HG03558 (cell line): Measurements from ENCODE around the gene CHDH.

Source experiments
- ATAC-seq: cut with Tn5 transposase; IDR thresholded peaks from one replicate; pipeline ENCODE4 v1.9.1; 2021; ENCODE audit warnings: moderate number of reproducible peaks; ENCODE audit not compliant: unreplicated experiment; ENCODE audit errors: extremely low read depth

The CHDH gene

DNA sequence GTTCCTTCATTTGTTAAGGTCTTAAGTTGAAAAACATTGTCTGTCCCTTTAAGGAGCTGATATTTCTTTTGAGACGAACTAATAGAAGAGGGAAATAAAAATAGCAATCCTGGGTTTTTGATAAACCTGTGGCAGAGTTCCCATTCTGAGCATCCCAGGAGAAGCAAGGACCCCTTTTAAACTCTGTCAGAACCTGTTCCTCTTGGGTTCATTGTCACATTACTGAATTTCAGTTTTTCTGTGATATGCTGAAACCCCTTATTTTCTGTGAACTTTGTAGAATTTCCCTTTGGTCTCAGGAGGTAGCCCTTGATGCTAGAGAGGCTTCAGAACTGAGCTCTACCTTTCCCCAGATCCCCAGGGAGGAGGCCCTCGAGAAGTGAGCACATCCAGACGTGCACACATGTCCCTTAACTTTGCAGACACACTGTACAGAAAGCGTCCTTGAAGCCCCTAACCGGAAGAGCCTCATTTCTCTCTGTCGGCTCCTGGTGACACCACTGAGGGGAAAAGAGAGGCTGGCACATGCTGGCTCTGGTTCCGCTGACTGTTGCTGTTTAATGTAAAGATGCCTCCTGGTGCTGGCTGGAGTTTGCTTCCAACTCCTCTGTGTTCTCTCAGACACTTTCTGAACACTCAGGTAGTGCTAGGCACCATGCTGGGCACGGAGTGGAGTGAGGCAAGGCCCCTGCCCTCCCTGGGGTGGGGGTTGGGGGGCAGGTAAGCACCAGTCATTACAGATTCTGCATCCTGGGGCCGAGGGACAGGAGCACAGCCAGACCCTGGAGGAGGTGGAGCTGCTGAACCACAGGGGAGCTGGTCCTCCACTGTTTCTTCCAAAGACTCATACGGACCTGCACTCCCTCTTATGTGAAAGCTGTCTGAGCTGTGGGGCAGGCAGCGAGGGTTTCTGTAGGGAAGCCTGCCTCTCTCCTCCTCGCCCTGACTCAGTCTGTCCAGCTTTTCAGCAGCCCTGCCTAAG is 77.5 kb downstream of the CHDH start:
- ATAC-seq = no peak

DNA sequence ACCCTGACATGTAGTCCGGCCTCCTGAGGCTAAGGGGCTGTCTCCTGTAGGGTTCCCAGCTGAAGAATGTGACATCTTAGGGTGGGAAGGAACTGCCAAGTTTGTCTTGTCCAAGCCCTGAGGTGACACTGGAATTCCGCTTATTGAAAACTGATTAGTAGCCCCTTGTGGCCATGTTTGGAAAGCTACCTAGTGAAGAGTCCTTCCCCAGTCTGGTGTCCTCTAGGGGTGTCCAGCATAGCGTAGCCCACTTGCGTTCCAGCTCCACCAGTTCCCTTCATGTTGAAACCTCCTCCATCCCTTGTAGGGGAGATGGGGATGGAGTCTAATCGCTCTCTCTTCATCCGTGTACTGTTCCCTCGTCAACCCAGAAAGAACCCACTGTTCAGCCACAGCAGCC is 79.5 kb downstream of the CHDH start:
- no peak for ATAC-seq

- ATAC-seq = no peak
These were observed 80.5 kb downstream of the CHDH start for GRCh38 chr3:53765753-53766152.

DNA sequence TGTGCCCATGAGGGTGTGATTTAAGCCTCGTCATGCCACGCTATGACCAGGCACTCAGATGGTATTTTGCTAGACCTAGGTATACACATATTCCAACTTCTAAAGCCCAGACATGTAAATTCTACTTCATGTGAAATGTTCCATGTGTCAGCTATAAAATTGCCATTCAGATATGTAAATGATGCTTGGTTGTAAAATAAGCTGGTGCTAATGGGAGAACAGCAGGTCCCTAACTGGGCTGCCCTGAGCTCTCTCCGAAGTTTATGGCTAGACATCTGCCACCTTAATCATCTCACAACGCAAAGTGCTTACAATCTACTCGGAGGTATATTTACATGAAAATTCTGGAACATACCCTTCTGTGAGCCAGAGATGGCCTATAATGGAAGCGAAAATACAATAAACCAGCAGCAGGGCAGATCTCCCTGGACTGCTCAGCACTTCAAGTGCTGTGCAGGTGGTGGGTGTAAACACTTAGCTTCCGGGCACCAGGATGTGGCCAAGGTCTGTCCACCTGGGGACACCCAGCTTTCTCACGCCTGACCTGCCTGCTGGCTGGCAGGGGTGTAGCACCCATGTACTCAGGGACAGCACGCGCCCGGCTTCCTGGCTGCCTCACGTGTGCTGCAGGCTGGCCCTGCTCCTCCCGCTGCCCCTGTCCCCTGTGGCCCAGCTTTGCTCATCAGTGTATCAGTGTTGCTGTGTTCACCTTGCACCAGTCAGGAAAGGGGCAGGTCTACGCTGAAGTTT is 82.0 kb downstream of the CHDH start:
- no peak for ATAC-seq

DNA sequence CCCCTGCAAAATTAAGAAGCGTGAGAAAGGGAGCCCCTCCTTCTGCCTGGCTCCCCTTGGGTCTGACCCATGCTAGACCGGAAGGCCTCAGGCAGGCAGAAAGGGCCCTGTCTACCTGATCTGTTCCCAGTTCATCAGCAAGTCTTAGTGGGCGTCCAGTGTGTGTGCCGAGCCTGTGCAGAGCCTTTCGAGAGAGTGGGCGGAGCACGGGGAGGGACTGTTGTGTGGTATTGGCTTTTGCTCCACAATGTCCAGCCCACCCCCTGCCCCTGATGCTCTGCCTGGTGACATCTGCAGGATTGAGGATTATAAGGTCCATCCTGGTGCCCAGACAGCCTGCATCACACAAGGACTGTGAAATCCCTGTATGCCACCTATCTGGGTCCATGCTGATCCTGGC is 82.9 kb downstream of the CHDH start:
- ATAC-seq = no peak
